T-helper 17 cell (primary cell): ENCODE results near the gene HFE. TPM values are rescaled to one million over a fixed set of nuclear protein-coding genes. Genes with fewer than 3 reads are reported as not detected.
A peak's percentile ranks its signal among the peaks of the same experiment; 100 is the strongest.
"Not testable (repeated sequence)": the region's sequence is repeated elsewhere in the genome, so short reads cannot be mapped to it uniquely, and the experiment has no call there.

Experiments
- ATAC-seq: fragments of 150-1000 bp; cut with Tn5 transposase; 2 replicates; pipeline ENCODE4 v1.10.0; 2021; ENCODE audit warnings: mild to moderate bottlenecking, moderate library complexity
- DNase-seq, 3 donors: peaks; one replicate each; pipeline versions ENCODE4 v3.0.0 to v3.0.0-alpha.2; 2020 to 2021
- H3K9me3 ChIP-seq: one replicate; pipeline ENCODE4 v1.7.0; 2013; ENCODE audit warnings: low read length, mild to moderate bottlenecking; ENCODE audit not compliant: control insufficient read depth, poor library complexity, severe bottlenecking
- H3K27ac Mint-ChIP-seq: one replicate; pipeline ENCODE4 v1.8.0; 2022; ENCODE audit warnings: mild to moderate bottlenecking, moderate library complexity, mixed read lengths
- H3K27me3 Mint-ChIP-seq: one replicate; pipeline ENCODE4 v1.8.0; 2022; ENCODE audit warnings: mixed read lengths
- H3K36me3 Mint-ChIP-seq: one replicate; pipeline ENCODE4 v1.8.0; 2022; ENCODE audit warnings: low read depth, mixed read lengths
- H3K4me1 Mint-ChIP-seq: one replicate; pipeline ENCODE4 v1.8.0; 2022; ENCODE audit warnings: mild to moderate bottlenecking, mixed read lengths
- H3K4me3 Mint-ChIP-seq: one replicate; pipeline ENCODE4 v1.8.0; 2022; ENCODE audit warnings: mild to moderate bottlenecking, moderate library complexity, mixed read lengths
- total RNA-seq, 4 donors: library from RNA in 2 of 4; stranded (reverse) in 2 of 4; gene quantifications; one replicate each; pipeline ENCODE4 v1.2.3 and lab custom pipeline; 2022 to 2026

HFE gene
- total RNA-seq, 2 donors from 2014 or later, result 1.2 to 2.4 TPM

DNA sequence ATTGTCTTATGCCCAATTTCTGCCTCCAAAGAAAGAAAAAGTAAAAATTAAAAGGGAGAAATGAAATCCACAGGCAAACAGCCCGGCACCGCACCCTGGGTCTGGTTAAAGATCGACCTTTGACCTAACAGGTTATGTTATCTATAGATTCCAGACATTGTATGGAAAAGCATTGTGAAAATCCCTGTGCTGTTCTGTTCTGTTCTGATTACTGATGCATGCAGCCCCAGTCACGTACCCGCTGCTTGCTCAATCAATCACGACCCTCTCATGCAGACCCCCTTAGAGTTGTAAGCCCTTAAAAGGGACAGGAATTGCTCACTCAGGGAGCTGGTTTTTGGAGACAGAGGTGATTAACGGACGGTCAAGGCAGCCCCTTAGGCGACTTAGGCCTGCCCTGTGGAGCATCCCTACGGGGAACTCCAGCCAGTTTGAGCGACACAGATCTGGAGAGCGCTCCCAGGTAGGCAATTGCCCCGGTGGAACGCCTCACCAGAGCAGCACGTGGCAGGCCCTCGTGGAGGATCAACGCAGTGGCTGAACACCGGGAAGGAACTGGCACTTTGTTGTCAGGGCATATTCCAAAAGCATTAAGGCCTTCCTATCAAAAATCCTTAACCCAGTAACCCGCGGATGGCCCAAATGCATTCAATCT is 12.0 kb upstream of the HFE start:
- Mint-ChIP-seq H3K4me1 (peaks cover 8% of the 10 kb centered on the region), H3K27ac (no peak overlapping the region), H3K4me3 (no peak overlapping the region), H3K36me3 (no peaks in the 10 kb centered on the region), H3K27me3 (peaks cover 14% of the 10 kb centered on the region)
- ATAC-seq (no peak), DNase-seq (no peak)
- H3K9me3 ChIP-seq, result no peaks in the 10 kb centered on the region

DNA sequence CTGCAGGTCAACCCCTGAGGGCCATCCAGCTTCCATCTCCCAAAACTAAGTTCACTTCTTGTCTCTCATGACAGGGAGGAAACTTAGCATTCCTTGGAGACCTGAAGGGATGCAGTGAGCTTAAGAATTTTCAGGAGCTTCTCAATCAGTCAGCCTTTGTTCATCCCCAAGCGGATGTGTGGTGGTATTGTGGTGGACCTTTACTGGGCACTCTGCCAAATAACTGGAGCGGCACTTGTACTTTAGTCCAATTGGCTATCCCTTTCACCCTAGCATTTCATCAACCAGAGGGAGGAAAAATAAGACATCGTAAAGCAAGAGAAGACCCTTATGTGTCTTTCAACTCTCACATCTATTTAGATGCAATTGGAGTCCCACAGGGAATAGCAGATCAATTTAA is 9.2 kb upstream of the HFE start:
- not testable (repeated sequence) for ATAC-seq, DNase-seq, H3K36me3 Mint-ChIP-seq, H3K9me3 ChIP-seq, H3K27ac Mint-ChIP-seq, H3K4me1 Mint-ChIP-seq, H3K4me3 Mint-ChIP-seq, H3K27me3 Mint-ChIP-seq

DNA sequence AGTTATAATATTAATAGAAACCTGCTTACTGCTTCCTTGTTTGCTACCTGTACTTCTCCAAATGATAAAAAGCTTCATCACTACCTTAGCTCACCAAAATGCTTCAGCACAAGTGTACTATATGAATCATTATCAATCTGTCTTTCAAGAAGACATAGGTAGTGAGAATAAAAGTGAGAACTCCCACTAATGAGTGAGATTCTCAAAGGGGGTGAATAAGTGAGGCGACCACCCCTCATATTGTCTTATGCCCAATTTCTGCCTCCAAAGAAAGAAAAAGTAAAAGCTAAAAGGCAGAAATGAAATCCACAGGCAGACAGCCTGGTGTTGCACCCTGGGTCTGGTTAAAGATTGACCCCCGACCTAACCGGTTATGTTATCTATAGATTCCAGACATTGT is 6.1 kb upstream of the HFE start:
- not testable (repeated sequence) for ATAC-seq, H3K27ac Mint-ChIP-seq, H3K9me3 ChIP-seq, H3K27me3 Mint-ChIP-seq, H3K4me1 Mint-ChIP-seq, DNase-seq, H3K4me3 Mint-ChIP-seq, H3K36me3 Mint-ChIP-seq

DNA sequence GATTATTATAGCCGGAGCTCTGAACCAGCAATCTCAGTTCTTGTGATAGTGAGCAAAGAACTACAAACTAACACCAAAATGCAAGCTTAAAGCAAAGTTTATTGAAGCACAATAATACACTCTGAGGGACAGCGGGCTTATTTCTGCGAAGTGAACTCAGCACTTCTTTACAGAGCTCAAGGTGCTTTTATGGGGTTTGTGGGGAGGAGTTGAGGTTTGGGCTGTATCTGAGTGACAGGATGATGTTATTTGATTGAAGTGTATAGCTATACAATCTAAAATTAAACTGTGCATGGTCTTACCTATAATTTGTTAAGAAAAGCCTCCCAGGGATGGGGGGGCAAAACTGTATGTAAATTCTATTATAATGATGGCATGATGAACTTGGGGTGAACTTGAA is 1.0 kb upstream of the HFE start:
- peaks cover 28% of the 10 kb centered on the region for H3K4me1 Mint-ChIP-seq
- H3K27me3 Mint-ChIP-seq, result no peaks in the 10 kb centered on the region
- ATAC-seq, result peak; percentile 97
- peak overlapping the region; percentile 79 for H3K27ac Mint-ChIP-seq
- H3K9me3 ChIP-seq, result no peaks in the 10 kb centered on the region
- peak overlapping the region; percentile 73 for H3K4me3 Mint-ChIP-seq
- no peak for DNase-seq
- H3K36me3 Mint-ChIP-seq, result peaks cover 3% of the 10 kb centered on the region

DNA sequence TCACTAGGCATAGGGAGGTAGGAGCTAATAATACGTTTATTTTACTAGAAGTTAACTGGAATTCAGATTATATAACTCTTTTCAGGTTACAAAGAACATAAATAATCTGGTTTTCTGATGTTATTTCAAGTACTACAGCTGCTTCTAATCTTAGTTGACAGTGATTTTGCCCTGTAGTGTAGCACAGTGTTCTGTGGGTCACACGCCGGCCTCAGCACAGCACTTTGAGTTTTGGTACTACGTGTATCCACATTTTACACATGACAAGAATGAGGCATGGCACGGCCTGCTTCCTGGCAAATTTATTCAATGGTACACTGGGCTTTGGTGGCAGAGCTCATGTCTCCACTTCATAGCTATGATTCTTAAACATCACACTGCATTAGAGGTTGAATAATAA is 1.1 kb downstream of the HFE start:
- no peak for DNase-seq
- no peaks in the 10 kb centered on the region for H3K27me3 Mint-ChIP-seq
- H3K4me3 Mint-ChIP-seq, result peak overlapping the region; percentile 91
- H3K36me3 Mint-ChIP-seq, result peaks cover 3% of the 10 kb centered on the region
- H3K27ac Mint-ChIP-seq, result peak overlapping the region; percentile 79
- no peak for ATAC-seq
- no peaks in the 10 kb centered on the region for H3K9me3 ChIP-seq
- peaks cover 32% of the 10 kb centered on the region for H3K4me1 Mint-ChIP-seq

DNA sequence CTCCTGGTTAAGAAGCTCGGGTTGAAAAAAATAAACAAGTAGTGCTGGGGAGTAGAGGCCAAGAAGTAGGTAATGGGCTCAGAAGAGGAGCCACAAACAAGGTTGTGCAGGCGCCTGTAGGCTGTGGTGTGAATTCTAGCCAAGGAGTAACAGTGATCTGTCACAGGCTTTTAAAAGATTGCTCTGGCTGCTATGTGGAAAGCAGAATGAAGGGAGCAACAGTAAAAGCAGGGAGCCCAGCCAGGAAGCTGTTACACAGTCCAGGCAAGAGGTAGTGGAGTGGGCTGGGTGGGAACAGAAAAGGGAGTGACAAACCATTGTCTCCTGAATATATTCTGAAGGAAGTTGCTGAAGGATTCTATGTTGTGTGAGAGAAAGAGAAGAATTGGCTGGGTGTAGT is 2.0 kb downstream of the HFE start:
- no peaks in the 10 kb centered on the region for H3K9me3 ChIP-seq
- Mint-ChIP-seq H3K4me3 (no peak overlapping the region), H3K27me3 (no peaks in the 10 kb centered on the region), H3K36me3 (peaks cover 3% of the 10 kb centered on the region), H3K27ac (no peak overlapping the region), H3K4me1 (peaks cover 33% of the 10 kb centered on the region)
- ATAC-seq (no peak), DNase-seq (no peak)

DNA sequence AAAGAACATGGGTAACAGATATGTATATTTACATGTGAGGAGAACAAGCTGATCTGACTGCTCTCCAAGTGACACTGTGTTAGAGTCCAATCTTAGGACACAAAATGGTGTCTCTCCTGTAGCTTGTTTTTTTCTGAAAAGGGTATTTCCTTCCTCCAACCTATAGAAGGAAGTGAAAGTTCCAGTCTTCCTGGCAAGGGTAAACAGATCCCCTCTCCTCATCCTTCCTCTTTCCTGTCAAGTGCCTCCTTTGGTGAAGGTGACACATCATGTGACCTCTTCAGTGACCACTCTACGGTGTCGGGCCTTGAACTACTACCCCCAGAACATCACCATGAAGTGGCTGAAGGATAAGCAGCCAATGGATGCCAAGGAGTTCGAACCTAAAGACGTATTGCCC is 5.2 kb downstream of the HFE start:
- peaks cover 27% of the 10 kb centered on the region for H3K4me1 Mint-ChIP-seq
- ATAC-seq, result no peak
- H3K27me3 Mint-ChIP-seq, result no peaks in the 10 kb centered on the region
- H3K36me3 Mint-ChIP-seq, result peaks cover 3% of the 10 kb centered on the region
- no peak overlapping the region for H3K4me3 Mint-ChIP-seq
- DNase-seq, result no peak
- H3K9me3 ChIP-seq, result no peaks in the 10 kb centered on the region
- H3K27ac Mint-ChIP-seq, result no peak overlapping the region

DNA sequence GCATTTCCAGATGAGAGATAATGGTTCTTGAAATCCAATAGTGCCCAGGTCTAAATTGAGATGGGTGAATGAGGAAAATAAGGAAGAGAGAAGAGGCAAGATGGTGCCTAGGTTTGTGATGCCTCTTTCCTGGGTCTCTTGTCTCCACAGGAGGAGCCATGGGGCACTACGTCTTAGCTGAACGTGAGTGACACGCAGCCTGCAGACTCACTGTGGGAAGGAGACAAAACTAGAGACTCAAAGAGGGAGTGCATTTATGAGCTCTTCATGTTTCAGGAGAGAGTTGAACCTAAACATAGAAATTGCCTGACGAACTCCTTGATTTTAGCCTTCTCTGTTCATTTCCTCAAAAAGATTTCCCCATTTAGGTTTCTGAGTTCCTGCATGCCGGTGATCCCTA is 6.8 kb downstream of the HFE start:
- H3K36me3 Mint-ChIP-seq, result peaks cover 3% of the 10 kb centered on the region
- H3K27me3 Mint-ChIP-seq, result no peaks in the 10 kb centered on the region
- H3K4me3 Mint-ChIP-seq, result no peak overlapping the region
- ATAC-seq (no peak), DNase-seq (no peak)
- H3K27ac Mint-ChIP-seq, result no peak overlapping the region
- H3K4me1 Mint-ChIP-seq, result peaks cover 16% of the 10 kb centered on the region
- H3K9me3 ChIP-seq, result no peaks in the 10 kb centered on the region

DNA sequence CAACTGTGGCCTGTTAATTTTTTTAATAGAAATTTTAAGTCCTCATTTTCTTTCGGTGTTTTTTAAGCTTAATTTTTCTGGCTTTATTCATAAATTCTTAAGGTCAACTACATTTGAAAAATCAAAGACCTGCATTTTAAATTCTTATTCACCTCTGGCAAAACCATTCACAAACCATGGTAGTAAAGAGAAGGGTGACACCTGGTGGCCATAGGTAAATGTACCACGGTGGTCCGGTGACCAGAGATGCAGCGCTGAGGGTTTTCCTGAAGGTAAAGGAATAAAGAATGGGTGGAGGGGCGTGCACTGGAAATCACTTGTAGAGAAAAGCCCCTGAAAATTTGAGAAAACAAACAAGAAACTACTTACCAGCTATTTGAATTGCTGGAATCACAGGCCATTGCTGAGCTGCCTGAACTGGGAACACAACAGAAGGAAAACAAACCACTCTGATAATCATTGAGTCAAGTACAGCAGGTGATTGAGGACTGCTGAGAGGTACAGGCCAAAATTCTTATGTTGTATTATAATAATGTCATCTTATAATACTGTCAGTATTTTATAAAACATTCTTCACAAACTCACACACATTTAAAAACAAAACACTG is 10.1 kb downstream of the HFE start:
- H3K9me3 ChIP-seq, result no peaks in the 10 kb centered on the region
- H3K4me3 Mint-ChIP-seq, result no peak overlapping the region
- peak; percentile 35 to 55 (median 36) for DNase-seq
- no peaks in the 10 kb centered on the region for H3K27me3 Mint-ChIP-seq
- H3K36me3 Mint-ChIP-seq, result no peaks in the 10 kb centered on the region
- ATAC-seq, result peak; percentile 82
- H3K27ac Mint-ChIP-seq, result no peak overlapping the region
- H3K4me1 Mint-ChIP-seq, result peaks cover 8% of the 10 kb centered on the region

DNA sequence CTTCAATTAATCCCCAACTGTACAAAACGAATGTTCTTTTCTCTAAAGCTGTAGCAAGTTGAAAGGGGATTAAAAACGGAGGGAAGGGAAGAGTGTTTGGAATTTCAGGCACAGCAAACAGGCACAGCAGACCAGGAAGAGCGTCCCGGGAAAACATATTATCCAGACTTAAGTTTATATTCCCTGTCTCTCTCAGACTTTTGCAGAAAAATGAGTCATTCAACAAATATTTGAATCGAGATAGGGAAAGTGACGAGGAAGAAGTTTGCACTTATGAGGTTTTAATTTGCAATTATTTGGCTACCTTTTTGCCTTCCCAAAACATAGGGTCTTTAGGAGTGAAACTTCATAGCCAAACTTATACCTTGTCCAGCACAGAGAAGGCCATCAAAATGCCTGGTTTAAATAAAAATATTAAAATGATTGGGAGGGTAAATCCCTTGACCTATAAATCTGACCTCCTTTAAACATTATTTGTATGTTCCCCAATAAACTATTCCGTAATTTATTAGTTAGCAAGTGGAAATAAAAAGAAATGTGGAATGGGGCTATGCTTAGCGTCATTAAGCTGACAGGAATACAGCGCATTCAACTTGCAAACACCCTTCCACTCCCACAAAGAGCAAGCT is 16.0 kb downstream of the HFE start:
- peak overlapping the region; percentile 98 for H3K27ac Mint-ChIP-seq
- H3K4me1 Mint-ChIP-seq, result peaks cover 9% of the 10 kb centered on the region
- H3K4me3 Mint-ChIP-seq, result peak overlapping the region; percentile 89
- no peaks in the 10 kb centered on the region for H3K27me3 Mint-ChIP-seq
- H3K9me3 ChIP-seq, result no peaks in the 10 kb centered on the region
- H3K36me3 Mint-ChIP-seq, result no peaks in the 10 kb centered on the region
- peak; percentile 78 for ATAC-seq
- no peak for DNase-seq

DNA sequence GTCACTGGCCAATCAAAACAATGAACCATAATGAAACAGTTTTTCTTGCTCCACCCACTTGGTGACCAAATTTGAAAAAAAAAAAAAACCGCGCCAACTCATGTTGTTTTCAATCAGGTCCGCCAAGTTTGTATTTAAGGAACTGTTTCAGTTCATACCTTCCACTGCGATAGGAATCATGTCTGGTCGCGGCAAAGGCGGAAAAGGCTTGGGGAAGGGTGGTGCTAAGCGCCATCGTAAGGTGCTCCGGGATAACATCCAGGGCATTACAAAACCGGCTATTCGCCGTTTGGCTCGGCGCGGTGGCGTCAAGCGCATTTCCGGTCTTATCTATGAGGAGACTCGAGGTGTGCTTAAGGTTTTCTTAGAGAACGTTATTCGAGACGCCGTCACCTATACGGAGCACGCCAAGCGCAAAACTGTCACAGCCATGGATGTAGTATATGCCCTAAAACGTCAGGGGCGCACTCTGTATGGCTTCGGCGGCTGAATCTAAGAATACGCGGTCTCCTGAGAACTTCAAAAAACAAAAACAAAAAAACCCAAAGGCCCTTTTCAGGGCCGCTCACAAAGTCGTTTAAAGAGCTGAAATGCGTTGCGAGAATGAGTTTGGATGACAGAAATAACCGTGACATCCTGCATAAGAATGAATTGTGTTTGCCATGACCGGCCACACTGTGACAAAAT is 16.7 kb downstream of the HFE start:
- peak overlapping the region; percentile 89 for H3K4me3 Mint-ChIP-seq
- peak; percentile 93 for ATAC-seq
- H3K36me3 Mint-ChIP-seq, result no peaks in the 10 kb centered on the region
- H3K27ac Mint-ChIP-seq, result peak overlapping the region; percentile 98
- no peaks in the 10 kb centered on the region for H3K9me3 ChIP-seq
- peak; percentile 64 to 80 (median 77) for DNase-seq
- H3K4me1 Mint-ChIP-seq, result peaks cover 9% of the 10 kb centered on the region
- no peaks in the 10 kb centered on the region for H3K27me3 Mint-ChIP-seq

DNA sequence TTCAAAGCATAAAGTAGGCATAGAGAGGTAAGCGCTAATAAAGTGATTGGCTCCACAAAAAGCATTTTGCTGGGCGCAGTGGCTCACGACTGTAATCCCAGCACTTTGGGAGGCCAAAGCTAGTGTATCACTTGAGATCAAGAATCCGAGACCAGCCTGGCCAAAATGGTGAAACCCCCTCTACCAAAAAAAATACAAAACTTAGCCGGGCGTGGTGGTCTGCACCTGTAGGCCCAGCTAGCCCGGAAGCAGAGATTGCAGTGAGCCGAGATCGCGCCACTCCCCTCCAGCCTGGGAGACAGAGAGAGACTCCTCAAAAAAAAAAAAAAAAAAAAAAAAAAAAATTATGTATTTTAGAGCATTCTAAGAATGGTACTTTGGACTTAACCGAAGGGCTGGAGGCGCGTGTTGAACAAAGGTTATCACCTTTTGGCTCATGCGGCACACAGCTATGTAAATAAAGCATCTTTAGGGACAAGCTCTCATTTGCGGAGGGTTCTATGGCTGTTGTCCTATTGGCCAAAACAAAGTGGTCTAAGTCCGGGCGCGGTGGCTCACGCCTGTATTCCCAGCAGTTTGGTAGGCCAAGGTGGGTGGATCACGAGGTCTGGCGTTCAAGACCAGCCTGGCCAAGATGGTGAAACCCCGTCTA is 17.4 kb downstream of the HFE start:
- H3K4me1 Mint-ChIP-seq, result peaks cover 9% of the 10 kb centered on the region
- H3K9me3 ChIP-seq, result no peaks in the 10 kb centered on the region
- peak overlapping the region; percentile 98 for H3K27ac Mint-ChIP-seq
- peak overlapping the region; percentile 89 for H3K4me3 Mint-ChIP-seq
- DNase-seq (no peak), ATAC-seq (no peak)
- peaks cover 2% of the 10 kb centered on the region for H3K27me3 Mint-ChIP-seq
- no peaks in the 10 kb centered on the region for H3K36me3 Mint-ChIP-seq

DNA sequence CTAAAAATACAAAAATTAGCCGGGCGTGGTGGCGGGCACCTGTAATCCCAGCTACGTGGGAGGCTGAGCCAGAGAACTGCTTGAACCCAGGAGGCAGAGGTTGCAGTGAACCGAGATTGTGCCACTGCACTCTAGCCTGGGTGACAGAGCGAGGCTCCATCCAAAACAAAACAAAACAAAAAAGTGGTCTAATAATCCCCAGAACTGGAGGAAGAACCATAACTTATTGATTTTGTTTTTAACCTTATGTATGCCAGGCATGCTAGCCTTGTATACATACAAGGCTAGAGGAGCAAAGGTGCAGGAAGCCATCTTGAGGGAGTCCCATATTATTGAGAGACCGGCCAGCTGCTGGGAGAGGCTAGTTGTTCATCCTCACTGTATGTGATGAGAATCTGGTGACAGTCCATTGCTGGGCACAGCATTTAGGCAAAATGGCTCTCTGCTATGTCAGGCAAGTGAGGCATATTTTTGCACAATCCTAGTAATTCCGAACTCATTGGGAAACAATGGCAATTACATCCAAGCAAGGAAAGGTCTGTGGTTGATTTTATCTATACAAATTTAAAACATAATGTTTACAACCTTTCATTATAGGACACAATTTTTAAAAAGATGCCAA is 18.0 kb downstream of the HFE start:
- no peak for ATAC-seq
- Mint-ChIP-seq H3K36me3 (no peaks in the 10 kb centered on the region), H3K27ac (peak overlapping the region; percentile 11), H3K27me3 (peaks cover 5% of the 10 kb centered on the region), H3K4me3 (no peak overlapping the region), H3K4me1 (peaks cover 9% of the 10 kb centered on the region)
- no peak for DNase-seq
- H3K9me3 ChIP-seq, result no peaks in the 10 kb centered on the region
